ENCODE measurements around the gene PPFIA4. TPM values are rescaled to one million over a fixed set of nuclear protein-coding genes. Genes with fewer than 3 reads are reported as not detected.

The PPFIA4 gene
- polyA plus RNA-seq, 4 donors = 0.27 to 1.2 (median 0.54) TPM; not detected in 1

- Histone ChIP-seq H3K9me3 (ENCODE audit: control insufficient read depth in 2 of 2, insufficient read depth in 1 of 2, low read depth in 1 of 2, low read length in 1 of 2) (no peaks in the 10 kb centered on the region), H3K4me1 (ENCODE audit: control insufficient read depth in 3 of 3, insufficient read depth in 2 of 3, low read depth in 1 of 3, low read length in 2 of 3) (no peaks in the 10 kb centered on the region), H3K36me3 (ENCODE audit: control insufficient read depth in 3 of 3, insufficient read depth in 2 of 3, low read depth in 1 of 3, low read length in 3 of 3) (no peaks in the 10 kb centered on the region), H3K4me3 (ENCODE audit: low read depth in 1 of 3, low read length in 3 of 3) (no peak overlapping the region), H3K27ac (ENCODE audit: low read depth in 1 of 3, low read length in 2 of 3) (no peak overlapping the region), H3K27me3 (ENCODE audit: control insufficient read depth in 3 of 3, insufficient read depth in 3 of 3, low read length in 3 of 3) (peaks cover 2 to 28% (median 3%) of the 10 kb centered on the region in 3 donors)
- FAIRE-seq (no peak), DNase-seq (no peak)
- 29 to 42% (median 38%) methylated on average over 2 of the region's 2 CpGs for WGBS, 3 donors
These were observed 86.2 kb downstream of the PPFIA4 start for GRCh38 chr1:203112475-203112874.

DNA sequence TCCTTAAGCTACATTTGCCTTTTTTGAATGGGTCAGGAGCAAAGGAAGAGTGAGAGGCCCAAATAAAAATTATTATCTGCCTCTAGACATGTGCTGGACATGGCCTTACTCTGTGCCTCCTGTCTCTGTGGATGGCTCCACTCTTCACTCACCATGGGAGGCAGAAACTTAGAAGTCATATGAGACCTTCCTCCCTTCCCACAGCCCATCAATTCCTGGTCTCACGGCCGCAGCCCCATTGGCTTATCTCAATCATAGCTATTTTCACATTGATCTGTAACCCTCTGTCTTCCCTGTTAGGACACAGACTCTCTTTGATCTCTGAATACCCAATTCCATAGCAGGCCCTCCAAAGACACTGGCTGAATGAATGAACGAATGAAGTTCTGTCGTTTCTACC lies 87.0 kb downstream of the PPFIA4 start:
- Histone ChIP-seq H3K27me3 (ENCODE audit: control insufficient read depth in 3 of 3, insufficient read depth in 3 of 3, low read length in 3 of 3) (peaks cover 0 to 35% (median 5%) of the 10 kb centered on the region in 3 donors), H3K36me3 (ENCODE audit: control insufficient read depth in 3 of 3, insufficient read depth in 2 of 3, low read depth in 1 of 3, low read length in 3 of 3) (no peaks in the 10 kb centered on the region), H3K4me1 (ENCODE audit: control insufficient read depth in 3 of 3, insufficient read depth in 2 of 3, low read depth in 1 of 3, low read length in 2 of 3) (no peaks in the 10 kb centered on the region), H3K9me3 (ENCODE audit: control insufficient read depth in 2 of 2, insufficient read depth in 1 of 2, low read depth in 1 of 2, low read length in 1 of 2) (no peaks in the 10 kb centered on the region), H3K27ac (ENCODE audit: low read depth in 1 of 3, low read length in 2 of 3) (no peak overlapping the region), H3K4me3 (ENCODE audit: low read depth in 1 of 3, low read length in 3 of 3) (no peak overlapping the region)
- 38 to 81% (median 73%) methylated on average over 4 of the region's 4 CpGs for WGBS, 3 donors
- no peak for FAIRE-seq
- DNase-seq = no peak

DNA sequence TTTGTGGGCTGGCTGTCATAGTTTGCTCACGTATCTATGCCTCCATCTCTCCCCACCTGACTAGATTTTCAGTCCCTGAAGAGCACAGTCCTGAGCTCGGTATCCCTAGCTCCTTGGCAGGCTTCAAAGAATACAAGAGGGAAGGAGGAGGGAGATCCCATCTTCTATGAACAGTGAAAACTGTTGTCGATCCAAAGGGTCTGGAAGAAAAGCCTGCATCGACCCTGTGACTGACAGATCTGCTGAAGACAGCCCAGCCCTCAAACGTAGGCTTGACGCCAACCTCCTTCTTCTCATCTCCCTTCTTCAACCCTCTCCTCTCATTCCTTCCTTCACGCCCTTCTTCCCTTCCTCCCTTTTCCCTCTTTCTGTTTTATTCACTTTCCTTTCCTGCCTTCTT lies 87.9 kb downstream of the PPFIA4 start:
- FAIRE-seq = no peak
- peaks cover 0 to 44% (median 8%) of the 10 kb centered on the region in 3 donors for H3K27me3 ChIP-seq (ENCODE audit: control insufficient read depth in 3 of 3, insufficient read depth in 3 of 3, low read length in 3 of 3)
- WGBS, 3 donors = 66 to 73% (median 67%) methylated on average over 7 of the region's 7 CpGs

GRCh38 chr1:203116091-203116820 lies 90.0 kb downstream of the PPFIA4 start:
- DNase-seq (no peak), FAIRE-seq (no peak)
- Histone ChIP-seq H3K36me3 (ENCODE audit: control insufficient read depth in 3 of 3, insufficient read depth in 2 of 3, low read depth in 1 of 3, low read length in 3 of 3) (no peaks in the 10 kb centered on the region), H3K27me3 (ENCODE audit: control insufficient read depth in 3 of 3, insufficient read depth in 3 of 3, low read length in 3 of 3) (peaks cover 0 to 48% (median 8%) of the 10 kb centered on the region in 3 donors), H3K27ac (ENCODE audit: low read depth in 1 of 3, low read length in 2 of 3) (no peak overlapping the region), H3K4me3 (ENCODE audit: low read depth in 1 of 3, low read length in 3 of 3) (no peak overlapping the region), H3K4me1 (ENCODE audit: control insufficient read depth in 3 of 3, insufficient read depth in 2 of 3, low read depth in 1 of 3, low read length in 2 of 3) (no peaks in the 10 kb centered on the region), H3K9me3 (ENCODE audit: control insufficient read depth in 2 of 2, insufficient read depth in 1 of 2, low read depth in 1 of 2, low read length in 1 of 2) (no peaks in the 10 kb centered on the region)
- 32 to 64% (median 37%) methylated on average over 10 of the region's 10 CpGs for WGBS, 3 donors

More for the DNA sequence above, 87.9 kb downstream of the PPFIA4 start:
- Histone ChIP-seq H3K36me3 (ENCODE audit: control insufficient read depth in 3 of 3, insufficient read depth in 2 of 3, low read depth in 1 of 3, low read length in 3 of 3) (no peaks in the 10 kb centered on the region), H3K27ac (ENCODE audit: low read depth in 1 of 3, low read length in 2 of 3) (no peak overlapping the region), H3K4me1 (ENCODE audit: control insufficient read depth in 3 of 3, insufficient read depth in 2 of 3, low read depth in 1 of 3, low read length in 2 of 3) (no peaks in the 10 kb centered on the region), H3K4me3 (ENCODE audit: low read depth in 1 of 3, low read length in 3 of 3) (no peak overlapping the region), H3K9me3 (ENCODE audit: control insufficient read depth in 2 of 2, insufficient read depth in 1 of 2, low read depth in 1 of 2, low read length in 1 of 2) (no peaks in the 10 kb centered on the region)
- no peak for DNase-seq

GRCh38 chr1:203117611-203118575 lies 91.6 kb downstream of the PPFIA4 start:
- FAIRE-seq (no peak), DNase-seq (peak; percentile 26 to 75)
- H3K27ac ChIP-seq (ENCODE audit: low read depth in 1 of 3, low read length in 2 of 3) = no peak overlapping the region
- H3K27me3 ChIP-seq (ENCODE audit: control insufficient read depth in 3 of 3, insufficient read depth in 3 of 3, low read length in 3 of 3) = peaks cover 0 to 52% (median 8%) of the 10 kb centered on the region in 3 donors
- no peak overlapping the region for H3K4me3 ChIP-seq (ENCODE audit: low read depth in 1 of 3, low read length in 3 of 3)
- 20 to 28% (median 26%) methylated on average over 30 to 35 of the region's 35 CpGs for WGBS, 3 donors
- H3K36me3 ChIP-seq (ENCODE audit: control insufficient read depth in 3 of 3, insufficient read depth in 2 of 3, low read depth in 1 of 3, low read length in 3 of 3) = no peaks in the 10 kb centered on the region
- H3K4me1 ChIP-seq (ENCODE audit: control insufficient read depth in 3 of 3, insufficient read depth in 2 of 3, low read depth in 1 of 3, low read length in 2 of 3) = no peaks in the 10 kb centered on the region
- H3K9me3 ChIP-seq (ENCODE audit: control insufficient read depth in 2 of 2, insufficient read depth in 1 of 2, low read depth in 1 of 2, low read length in 1 of 2) = no peaks in the 10 kb centered on the region

DNA sequence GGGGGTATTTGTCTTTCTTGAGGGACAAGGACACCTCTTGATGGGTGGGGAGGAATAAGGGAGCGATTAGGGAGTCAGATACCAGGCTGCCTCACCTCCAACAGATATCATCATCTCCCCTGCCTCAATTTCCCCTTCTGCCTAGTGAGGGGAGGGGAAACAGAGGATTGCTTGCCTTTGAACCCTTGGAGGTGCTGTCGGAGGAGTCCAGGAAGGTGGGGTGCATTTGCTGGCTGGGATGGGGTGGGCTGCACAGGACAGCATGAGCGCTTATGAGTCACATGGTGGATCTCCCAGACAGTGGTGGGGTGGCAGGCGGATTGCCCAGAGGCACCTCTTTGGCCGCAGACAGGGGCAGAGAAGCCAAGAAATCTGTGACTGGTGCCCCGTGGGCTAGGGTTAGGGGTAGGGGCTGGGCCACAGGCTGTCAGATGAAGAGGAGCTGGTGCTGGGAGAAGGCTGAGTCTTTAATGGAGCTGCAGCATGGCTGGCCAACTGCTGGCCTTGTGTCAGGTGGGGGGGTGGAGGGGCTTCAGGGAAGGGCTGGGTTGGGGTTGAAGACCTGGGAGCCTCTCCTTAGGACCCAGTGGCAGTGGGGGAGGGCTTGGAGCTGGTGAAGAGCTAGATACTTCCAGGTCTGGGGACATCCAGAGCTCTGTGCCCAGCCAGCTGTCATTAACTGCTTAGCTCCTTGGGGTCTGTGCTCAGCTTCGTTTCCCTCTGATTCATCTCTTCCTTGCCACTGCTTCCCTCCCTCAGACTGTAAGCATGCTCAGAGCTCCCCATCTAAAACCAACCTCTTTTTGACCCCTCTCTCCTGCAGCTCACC lies 94.2 kb downstream of the PPFIA4 start:
- no peak overlapping the region for H3K4me3 ChIP-seq (ENCODE audit: low read depth in 1 of 3, low read length in 3 of 3)
- H3K27me3 ChIP-seq (ENCODE audit: control insufficient read depth in 3 of 3, insufficient read depth in 3 of 3, low read length in 3 of 3) = peaks cover 0 to 63% (median 8%) of the 10 kb centered on the region in 3 donors
- DNase-seq = no peak
- no peaks in the 10 kb centered on the region for H3K9me3 ChIP-seq (ENCODE audit: control insufficient read depth in 2 of 2, insufficient read depth in 1 of 2, low read depth in 1 of 2, low read length in 1 of 2)
- no peak for FAIRE-seq
- H3K36me3 ChIP-seq (ENCODE audit: control insufficient read depth in 3 of 3, insufficient read depth in 2 of 3, low read depth in 1 of 3, low read length in 3 of 3) = no peaks in the 10 kb centered on the region
- H3K4me1 ChIP-seq (ENCODE audit: control insufficient read depth in 3 of 3, insufficient read depth in 2 of 3, low read depth in 1 of 3, low read length in 2 of 3) = no peaks in the 10 kb centered on the region
- 69 to 76% (median 74%) methylated on average over 7 of the region's 7 CpGs for WGBS, 3 donors
- no peak overlapping the region for H3K27ac ChIP-seq (ENCODE audit: low read depth in 1 of 3, low read length in 2 of 3)

DNA sequence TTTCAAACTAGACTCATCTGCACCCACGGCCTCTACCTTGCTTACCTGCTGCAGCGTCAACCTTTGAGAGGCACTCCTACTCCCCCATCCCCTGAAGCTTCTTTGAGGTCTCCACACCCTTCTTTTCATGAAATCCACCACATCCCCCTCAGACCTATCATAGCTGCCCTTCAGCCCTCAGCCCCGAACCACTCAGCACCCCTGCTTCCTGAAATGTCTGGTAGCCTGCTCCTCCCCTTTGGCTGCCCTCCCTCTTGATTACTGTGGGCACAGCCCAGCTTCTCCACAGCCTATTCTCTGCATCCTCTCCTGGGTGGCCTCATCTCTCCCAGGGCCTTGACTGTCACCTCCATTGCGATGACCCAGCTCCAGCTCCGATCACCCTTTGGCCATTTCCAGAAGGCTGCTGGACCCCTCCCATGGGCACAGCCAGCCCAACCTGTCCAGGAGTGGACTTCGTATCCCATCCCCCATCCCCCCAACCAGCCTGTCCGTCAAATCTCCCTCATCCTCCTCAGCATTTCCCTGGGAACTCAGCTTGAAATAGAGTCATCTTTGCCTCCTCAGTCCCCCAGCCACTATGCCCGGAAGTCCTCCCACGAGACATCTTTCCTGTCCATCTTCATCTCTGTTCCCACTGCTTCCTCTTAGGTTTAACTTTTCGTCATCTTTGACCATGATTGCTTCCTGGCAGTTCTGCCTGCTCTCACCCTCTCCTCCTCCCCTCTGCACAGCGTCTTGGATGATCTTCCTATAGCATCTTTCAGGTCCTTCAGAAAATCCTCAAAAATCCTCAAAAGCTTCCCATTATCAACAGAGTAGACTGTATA lies 95.1 kb downstream of the PPFIA4 start:
- Histone ChIP-seq H3K27ac (ENCODE audit: low read depth in 1 of 3, low read length in 2 of 3) (no peak overlapping the region), H3K9me3 (ENCODE audit: control insufficient read depth in 2 of 2, insufficient read depth in 1 of 2, low read depth in 1 of 2, low read length in 1 of 2) (no peaks in the 10 kb centered on the region), H3K4me1 (ENCODE audit: control insufficient read depth in 3 of 3, insufficient read depth in 2 of 3, low read depth in 1 of 3, low read length in 2 of 3) (no peaks in the 10 kb centered on the region), H3K36me3 (ENCODE audit: control insufficient read depth in 3 of 3, insufficient read depth in 2 of 3, low read depth in 1 of 3, low read length in 3 of 3) (no peaks in the 10 kb centered on the region), H3K4me3 (ENCODE audit: low read depth in 1 of 3, low read length in 3 of 3) (no peak overlapping the region), H3K27me3 (ENCODE audit: control insufficient read depth in 3 of 3, insufficient read depth in 3 of 3, low read length in 3 of 3) (peaks cover 0 to 67% (median 5%) of the 10 kb centered on the region in 3 donors)
- no peak for FAIRE-seq
- WGBS, 3 donors = 48 to 59% (median 53%) methylated on average over 11 of the region's 11 CpGs
- DNase-seq = no peak
